Panc1 (cell line): ENCODE data around the gene CLSTN3.

Experiments
- POLR2AphosphoS5 ChIP-seq: IDR thresholded peaks from 2 replicates; pipeline ENCODE4 v1.6.1; 2012; ENCODE audit warnings: mild to moderate bottlenecking, low read depth, low read length, moderate library complexity
- TF ChIP-seq, protein P1 (sequence below): fragments of 450-650 bp; IDR thresholded peaks from 2 replicates; pipeline ENCODE4 v1.5.1; 2017; ENCODE audit warnings: mild to moderate bottlenecking

DNA sequence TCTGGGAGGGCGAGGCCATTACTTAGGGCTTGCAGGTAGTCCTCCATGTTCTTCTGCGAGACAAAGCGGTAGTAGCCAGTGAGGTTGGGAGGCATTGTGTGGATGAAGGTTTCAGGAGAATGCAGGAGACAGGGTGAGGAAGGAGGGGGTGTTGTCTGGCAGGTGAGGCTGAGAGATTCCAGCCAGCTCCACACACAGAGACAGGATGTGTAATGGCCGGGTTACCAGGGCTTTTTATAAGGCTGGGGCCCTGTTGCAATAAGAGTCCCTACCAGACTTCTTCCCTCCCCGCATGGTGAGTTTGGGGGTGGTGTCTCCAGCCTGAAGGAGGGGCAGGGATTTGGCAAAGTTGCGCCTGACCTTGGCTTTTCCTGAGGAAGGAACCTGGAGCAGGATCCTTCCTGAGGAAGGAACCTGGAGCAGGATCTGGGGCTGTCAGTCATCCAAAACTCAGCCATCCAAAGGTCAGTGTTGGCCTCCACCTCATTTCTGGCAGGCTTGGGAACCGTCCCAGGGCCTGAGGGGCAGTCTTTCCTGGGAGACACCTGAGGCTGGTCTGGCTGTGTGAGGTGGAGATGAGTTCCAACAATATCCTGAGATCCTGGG lies 1.4 kb upstream of the CLSTN3 start, which contains the start of gene RBP5:
- TF ChIP-seq, protein P1, sequence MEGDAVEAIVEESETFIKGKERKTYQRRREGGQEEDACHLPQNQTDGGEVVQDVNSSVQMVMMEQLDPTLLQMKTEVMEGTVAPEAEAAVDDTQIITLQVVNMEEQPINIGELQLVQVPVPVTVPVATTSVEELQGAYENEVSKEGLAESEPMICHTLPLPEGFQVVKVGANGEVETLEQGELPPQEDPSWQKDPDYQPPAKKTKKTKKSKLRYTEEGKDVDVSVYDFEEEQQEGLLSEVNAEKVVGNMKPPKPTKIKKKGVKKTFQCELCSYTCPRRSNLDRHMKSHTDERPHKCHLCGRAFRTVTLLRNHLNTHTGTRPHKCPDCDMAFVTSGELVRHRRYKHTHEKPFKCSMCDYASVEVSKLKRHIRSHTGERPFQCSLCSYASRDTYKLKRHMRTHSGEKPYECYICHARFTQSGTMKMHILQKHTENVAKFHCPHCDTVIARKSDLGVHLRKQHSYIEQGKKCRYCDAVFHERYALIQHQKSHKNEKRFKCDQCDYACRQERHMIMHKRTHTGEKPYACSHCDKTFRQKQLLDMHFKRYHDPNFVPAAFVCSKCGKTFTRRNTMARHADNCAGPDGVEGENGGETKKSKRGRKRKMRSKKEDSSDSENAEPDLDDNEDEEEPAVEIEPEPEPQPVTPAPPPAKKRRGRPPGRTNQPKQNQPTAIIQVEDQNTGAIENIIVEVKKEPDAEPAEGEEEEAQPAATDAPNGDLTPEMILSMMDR: no peak
- no peak for TF ChIP-seq POLR2AphosphoS5
